ENCODE data around the gene HEATR5A. TPM values are rescaled to one million over a fixed set of nuclear protein-coding genes. Genes with fewer than 3 reads are reported as not detected.
"Not testable (repeated sequence)": the region's sequence is repeated elsewhere in the genome, so short reads cannot be mapped to it uniquely, and the experiment has no call there.

The HEATR5A gene
- total RNA-seq, 1 experiment from 2014 or later: 23.1 TPM

DNA sequence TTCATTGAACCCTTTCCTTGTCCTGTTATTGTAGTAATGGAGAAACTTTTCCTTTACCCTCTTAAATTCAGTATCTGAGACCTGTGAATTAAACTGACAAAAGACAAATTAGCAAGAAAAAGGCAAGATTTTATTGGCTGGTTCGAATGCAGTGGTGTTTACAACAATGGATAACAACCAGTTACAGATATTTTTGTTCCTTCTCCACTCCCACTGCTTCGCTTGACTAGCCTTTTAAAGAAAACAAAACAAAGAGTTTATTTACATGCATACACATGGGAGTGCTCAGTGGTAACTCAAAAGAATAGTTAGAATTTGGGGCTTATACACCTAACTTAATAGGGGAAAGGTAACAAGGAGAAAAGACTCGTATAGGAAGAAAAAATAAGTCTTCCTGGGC lies 175.7 kb downstream of the HEATR5A start:
- ChIA-PET CTCF (interaction anchor here (0.7 to 1.3 kb wide), 2 partner anchors 10 to 36 kb away, joined by 3 read pairs; no protein-coding TSS in a partner anchor), POLR2A (interaction anchor here (1.2 to 3.6 kb wide), 3 partner anchors 15 to 37 kb away, joined by 5 to 23 read pairs (median 20); partner anchors contain the start of gene HECTD1)
- TF ChIP-seq, protein P1, sequence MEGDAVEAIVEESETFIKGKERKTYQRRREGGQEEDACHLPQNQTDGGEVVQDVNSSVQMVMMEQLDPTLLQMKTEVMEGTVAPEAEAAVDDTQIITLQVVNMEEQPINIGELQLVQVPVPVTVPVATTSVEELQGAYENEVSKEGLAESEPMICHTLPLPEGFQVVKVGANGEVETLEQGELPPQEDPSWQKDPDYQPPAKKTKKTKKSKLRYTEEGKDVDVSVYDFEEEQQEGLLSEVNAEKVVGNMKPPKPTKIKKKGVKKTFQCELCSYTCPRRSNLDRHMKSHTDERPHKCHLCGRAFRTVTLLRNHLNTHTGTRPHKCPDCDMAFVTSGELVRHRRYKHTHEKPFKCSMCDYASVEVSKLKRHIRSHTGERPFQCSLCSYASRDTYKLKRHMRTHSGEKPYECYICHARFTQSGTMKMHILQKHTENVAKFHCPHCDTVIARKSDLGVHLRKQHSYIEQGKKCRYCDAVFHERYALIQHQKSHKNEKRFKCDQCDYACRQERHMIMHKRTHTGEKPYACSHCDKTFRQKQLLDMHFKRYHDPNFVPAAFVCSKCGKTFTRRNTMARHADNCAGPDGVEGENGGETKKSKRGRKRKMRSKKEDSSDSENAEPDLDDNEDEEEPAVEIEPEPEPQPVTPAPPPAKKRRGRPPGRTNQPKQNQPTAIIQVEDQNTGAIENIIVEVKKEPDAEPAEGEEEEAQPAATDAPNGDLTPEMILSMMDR (IDR thresholded peaks at IDR 0.05; ENCODE audit: unreplicated experiment): no peak
- no peak for DNase-seq (ENCODE audit: unreplicated experiment)
- Mint-ChIP-seq H3K4me1 (ENCODE audit: insufficient read depth, unreplicated experiment) (peaks cover 20% of the 10 kb centered on the region), H3K27me3 (ENCODE audit: insufficient read depth, unreplicated experiment) (no peaks in the 10 kb centered on the region), H3K36me3 (ENCODE audit: insufficient read depth, unreplicated experiment) (no peaks in the 10 kb centered on the region), H3K27ac (ENCODE audit: low read depth, unreplicated experiment) (peak overlapping the region; percentile 7), H3K9me3 (ENCODE audit: unreplicated experiment) (no peaks in the 10 kb centered on the region), H3K4me3 (ENCODE audit: unreplicated experiment) (no peak overlapping the region)
- intact Hi-C loops (cut with micrococcal nuclease): no loop called here
- TSS peak; percentile 95 for BruUV-seq (replicated peaks)

DNA sequence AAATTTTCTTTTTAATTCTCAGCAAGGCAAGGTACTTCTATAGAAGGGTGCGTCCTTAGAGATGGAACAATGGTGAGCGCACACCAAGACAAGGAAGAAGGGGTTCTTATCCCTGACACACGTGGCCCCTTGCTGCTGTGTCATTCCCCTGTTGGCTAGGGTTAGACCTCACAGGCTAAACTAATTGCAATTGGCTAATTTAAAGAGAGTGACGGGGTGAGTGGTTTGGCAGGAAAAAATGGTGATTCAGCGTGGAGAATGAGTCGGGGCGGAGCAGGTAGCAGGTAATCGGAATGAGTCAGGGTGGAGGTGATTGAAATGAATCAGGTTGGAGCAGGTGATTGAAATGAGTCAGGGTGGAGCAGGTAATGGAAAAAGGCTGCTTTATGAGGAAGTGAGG lies 176.5 kb downstream of the HEATR5A start:
- peak overlapping the region; percentile 7 for H3K27ac Mint-ChIP-seq (ENCODE audit: low read depth, unreplicated experiment)
- peak; percentile 93 for DNase-seq (ENCODE audit: unreplicated experiment)
- TF ChIP-seq, protein P1 (IDR thresholded peaks at IDR 0.05; ENCODE audit: unreplicated experiment): no peak
- H3K9me3 Mint-ChIP-seq (ENCODE audit: unreplicated experiment): no peaks in the 10 kb centered on the region
- no TSS peak for BruUV-seq (replicated peaks)
- H3K4me1 Mint-ChIP-seq (ENCODE audit: insufficient read depth, unreplicated experiment): peaks cover 20% of the 10 kb centered on the region
- intact Hi-C loops (cut with micrococcal nuclease): no loop called here
- no peaks in the 10 kb centered on the region for H3K36me3 Mint-ChIP-seq (ENCODE audit: insufficient read depth, unreplicated experiment)
- H3K27me3 Mint-ChIP-seq (ENCODE audit: insufficient read depth, unreplicated experiment): no peaks in the 10 kb centered on the region
- CTCF ChIA-PET: interaction anchor here (0.6 kb wide), 1 partner anchor 81 kb away, joined by 3 read pairs; no protein-coding TSS in a partner anchor
- POLR2A ChIA-PET: interaction anchor here (1.0 to 3.6 kb wide), 4 partner anchors 9 to 37 kb away, joined by 3 to 23 read pairs (median 12); partner anchors contain the start of gene HECTD1
- peak overlapping the region; percentile 5 for H3K4me3 Mint-ChIP-seq (ENCODE audit: unreplicated experiment)

GRCh38 chr14:31242161-31242940 lies 178.0 kb downstream of the HEATR5A start:
- intact Hi-C loops (cut with micrococcal nuclease); BruUV-seq (replicated peaks): not testable (repeated sequence)

More at GRCh38 chr14:31242161-31242940, 178.0 kb downstream of the HEATR5A start:
- H3K36me3 Mint-ChIP-seq (ENCODE audit: insufficient read depth, unreplicated experiment); H3K4me3 Mint-ChIP-seq (ENCODE audit: unreplicated experiment); DNase-seq (ENCODE audit: unreplicated experiment); H3K9me3 Mint-ChIP-seq (ENCODE audit: unreplicated experiment); H3K27me3 Mint-ChIP-seq (ENCODE audit: insufficient read depth, unreplicated experiment): not testable (repeated sequence)
- ChIA-PET POLR2A (interaction anchor here (1.0 to 3.6 kb wide), 6 partner anchors 8 to 36 kb away, joined by 3 to 23 read pairs (median 4); partner anchors contain the start of gene HECTD1), CTCF (interaction anchor here (0.9 kb wide), 1 partner anchor 13 kb away, joined by 3 read pairs; no protein-coding TSS in a partner anchor)
- Mint-ChIP-seq H3K4me1 (ENCODE audit: insufficient read depth, unreplicated experiment) (peaks cover 20% of the 10 kb centered on the region), H3K27ac (ENCODE audit: low read depth, unreplicated experiment) (peak overlapping the region; percentile 55)

Other genes with a start within 250 kb of the HEATR5A start
- gene HECTD1, start 212.8 kb downstream of the HEATR5A start, total RNA-seq (2022): 122 and 139 TPM in 2 replicates
- 24.4 TPM in 2 replicates for gene DTD2, start 37.0 kb upstream of the HEATR5A start, total RNA-seq (2022)
- gene GPR33, start 67.5 kb upstream of the HEATR5A start, total RNA-seq (2022): not detected in 2 replicates
- 12.3 and 13.7 TPM in 2 replicates for gene NUBPL, start 140.9 kb upstream of the HEATR5A start, total RNA-seq (2022)